Testis (tissue), 2 donors: ENCODE measurements around the gene CLNK.

Experiments used
- POLR2A ChIP-seq: fragments of 450-650 bp; IDR thresholded peaks from one replicate; pipeline ENCODE4 v1.6.1; 2017; ENCODE audit warnings: antibody characterized with exemption, mild to moderate bottlenecking, moderate library complexity
- TF ChIP-seq, protein P1 (sequence below), 3 experiments: fragments of 450-650 bp in 2 of 3; fragments of 200-600 bp in 1 of 3; sonication (generic) in 1 of 3; IDR thresholded peaks; one replicate each; pipeline ENCODE4 v1.5.1; 2016 to 2019; ENCODE audit warnings: antibody characterized with exemption in 3 of 3, mild to moderate bottlenecking in 2 of 3, moderate library complexity in 1 of 3

DNA sequence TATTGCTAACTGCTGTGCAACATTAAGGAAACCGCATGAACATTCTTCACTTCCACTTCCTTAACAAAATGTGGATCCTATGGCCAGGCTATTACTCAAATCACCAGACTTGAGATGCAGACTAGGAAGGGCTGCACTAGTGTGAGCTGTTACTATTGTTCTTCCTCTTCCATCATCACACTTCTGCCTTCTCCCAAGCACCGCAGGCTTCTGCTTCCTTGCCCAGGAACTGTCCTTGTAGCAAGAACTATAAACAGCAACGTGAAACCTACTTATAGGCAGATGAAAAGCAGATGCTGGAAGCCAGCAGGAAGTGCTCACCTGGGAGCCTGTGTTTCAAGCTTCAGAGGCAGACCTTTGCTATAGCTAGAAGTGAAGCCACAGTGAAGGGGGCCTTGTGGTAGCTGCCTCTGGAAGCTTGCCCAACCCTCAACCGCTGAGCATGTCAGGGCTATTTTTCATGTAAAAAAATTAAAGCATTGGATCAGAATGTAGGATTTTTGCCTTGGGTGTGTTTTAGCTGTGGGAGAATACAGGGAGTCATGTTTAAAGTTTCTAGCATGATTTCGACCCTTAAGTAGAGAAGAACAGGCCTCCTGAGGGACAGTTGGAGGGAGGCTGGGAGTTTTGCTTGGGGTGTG, 43.9 kb downstream of the CLNK start:
- TF ChIP-seq, protein P1, sequence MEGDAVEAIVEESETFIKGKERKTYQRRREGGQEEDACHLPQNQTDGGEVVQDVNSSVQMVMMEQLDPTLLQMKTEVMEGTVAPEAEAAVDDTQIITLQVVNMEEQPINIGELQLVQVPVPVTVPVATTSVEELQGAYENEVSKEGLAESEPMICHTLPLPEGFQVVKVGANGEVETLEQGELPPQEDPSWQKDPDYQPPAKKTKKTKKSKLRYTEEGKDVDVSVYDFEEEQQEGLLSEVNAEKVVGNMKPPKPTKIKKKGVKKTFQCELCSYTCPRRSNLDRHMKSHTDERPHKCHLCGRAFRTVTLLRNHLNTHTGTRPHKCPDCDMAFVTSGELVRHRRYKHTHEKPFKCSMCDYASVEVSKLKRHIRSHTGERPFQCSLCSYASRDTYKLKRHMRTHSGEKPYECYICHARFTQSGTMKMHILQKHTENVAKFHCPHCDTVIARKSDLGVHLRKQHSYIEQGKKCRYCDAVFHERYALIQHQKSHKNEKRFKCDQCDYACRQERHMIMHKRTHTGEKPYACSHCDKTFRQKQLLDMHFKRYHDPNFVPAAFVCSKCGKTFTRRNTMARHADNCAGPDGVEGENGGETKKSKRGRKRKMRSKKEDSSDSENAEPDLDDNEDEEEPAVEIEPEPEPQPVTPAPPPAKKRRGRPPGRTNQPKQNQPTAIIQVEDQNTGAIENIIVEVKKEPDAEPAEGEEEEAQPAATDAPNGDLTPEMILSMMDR (IDR thresholded peaks at IDR 0.05): no peak
- no peak for TF ChIP-seq POLR2A
